IPS-18c (cell line): ENCODE data around the gene CACNB4.

Source experiments
- H3K4me3 ChIP-seq: 2 replicates; pipeline ENCODE4 v1.7.0; 2013; ENCODE audit warnings: low read depth, mild to moderate bottlenecking, low read length, moderate library complexity; ENCODE audit not compliant: insufficient read depth
- H3K9me3 ChIP-seq: one replicate; pipeline ENCODE4 v1.6.1; 2013; ENCODE audit warnings: mild to moderate bottlenecking, low read length, moderate library complexity; ENCODE audit not compliant: control insufficient read depth, insufficient read depth

The CACNB4 gene

GRCh38 chr2:151914989-151915628 lies 183.7 kb downstream of the CACNB4 start:
- Histone ChIP-seq H3K9me3 (no peaks in the 10 kb centered on the region), H3K4me3 (no peak overlapping the region)

GRCh38 chr2:151908204-151908882 lies 190.5 kb downstream of the CACNB4 start:
- Histone ChIP-seq H3K4me3 (no peak overlapping the region), H3K9me3 (no peaks in the 10 kb centered on the region)

GRCh38 chr2:151907286-151908203 lies 191.3 kb downstream of the CACNB4 start:
- H3K4me3 ChIP-seq, result no peak overlapping the region

GRCh38 chr2:151906633-151906998 lies 192.2 kb downstream of the CACNB4 start:
- no peaks in the 10 kb centered on the region for H3K9me3 ChIP-seq
- no peak overlapping the region for H3K4me3 ChIP-seq

More at GRCh38 chr2:151907286-151908203, 191.3 kb downstream of the CACNB4 start:
- H3K9me3 ChIP-seq, result no peaks in the 10 kb centered on the region

- H3K9me3 ChIP-seq, result no peaks in the 10 kb centered on the region
Observed at GRCh38 chr2:151905963-151906632, 192.7 kb downstream of the CACNB4 start.

GRCh38 chr2:151904807-151905206 lies 194.0 kb downstream of the CACNB4 start:
- H3K4me3 ChIP-seq, result no peak overlapping the region
- no peaks in the 10 kb centered on the region for H3K9me3 ChIP-seq

More at GRCh38 chr2:151905963-151906632, 192.7 kb downstream of the CACNB4 start:
- H3K4me3 ChIP-seq, result no peak overlapping the region

- Histone ChIP-seq H3K9me3 (no peaks in the 10 kb centered on the region), H3K4me3 (no peak overlapping the region)
Observed at GRCh38 chr2:151904021-151904420, 194.8 kb downstream of the CACNB4 start.

- no peak overlapping the region for H3K4me3 ChIP-seq
- no peaks in the 10 kb centered on the region for H3K9me3 ChIP-seq
Observed at GRCh38 chr2:151902829-151903228, 196.0 kb downstream of the CACNB4 start.

- H3K9me3 ChIP-seq, result no peaks in the 10 kb centered on the region
- H3K4me3 ChIP-seq, result no peak overlapping the region
Observed at GRCh38 chr2:151900331-151900730, 198.5 kb downstream of the CACNB4 start.

- no peaks in the 10 kb centered on the region for H3K9me3 ChIP-seq
Observed at GRCh38 chr2:151899156-151899555, 199.7 kb downstream of the CACNB4 start.

GRCh38 chr2:151891566-151892194 lies 207.2 kb downstream of the CACNB4 start:
- no peak overlapping the region for H3K4me3 ChIP-seq
- H3K9me3 ChIP-seq, result no peaks in the 10 kb centered on the region

More at GRCh38 chr2:151899156-151899555, 199.7 kb downstream of the CACNB4 start:
- no peak overlapping the region for H3K4me3 ChIP-seq

GRCh38 chr2:151887164-151887563 lies 211.7 kb downstream of the CACNB4 start:
- no peaks in the 10 kb centered on the region for H3K9me3 ChIP-seq
- H3K4me3 ChIP-seq, result no peak overlapping the region

- Histone ChIP-seq H3K4me3 (no peak overlapping the region), H3K9me3 (no peaks in the 10 kb centered on the region)
Observed at GRCh38 chr2:151886241-151886640, 212.6 kb downstream of the CACNB4 start.

GRCh38 chr2:151882786-151883445 lies 215.9 kb downstream of the CACNB4 start:
- Histone ChIP-seq H3K4me3 (no peak overlapping the region), H3K9me3 (no peaks in the 10 kb centered on the region)

GRCh38 chr2:151881342-151881741 lies 217.5 kb downstream of the CACNB4 start:
- Histone ChIP-seq H3K9me3 (peaks cover under 1% of the 10 kb centered on the region), H3K4me3 (no peak overlapping the region)

- H3K9me3 ChIP-seq, result peaks cover 5% of the 10 kb centered on the region
- H3K4me3 ChIP-seq, result no peak overlapping the region
Observed at GRCh38 chr2:151880586-151880985, 218.3 kb downstream of the CACNB4 start.
